Measurements from ENCODE around the gene AKAP8L.
"Not testable (repeated sequence)": the region's sequence is repeated elsewhere in the genome, so short reads cannot be mapped to it uniquely, and the experiment has no call there.

AKAP8L gene

GRCh38 chr19:15400521-15401396, 18.0 kb downstream of the AKAP8L start:
- no peak for TF ChIP-seq CTCF (IDR thresholded peaks at IDR 0.05)
- Histone ChIP-seq H3K4me3 (no peak overlapping the region), H3K27ac (no peak overlapping the region)
- no peak for DNase-seq (ENCODE audit: low spot score)

- H3K27ac ChIP-seq, result no peak overlapping the region
- no peak for TF ChIP-seq CTCF (IDR thresholded peaks at IDR 0.05)
- H3K4me3 ChIP-seq, result no peak overlapping the region
- no peak for DNase-seq (ENCODE audit: low spot score)
These were observed 19.2 kb downstream of the AKAP8L start for GRCh38 chr19:15399635-15400034.

GRCh38 chr19:15399234-15399515, 19.6 kb downstream of the AKAP8L start:
- no peak for DNase-seq (ENCODE audit: low spot score)
- H3K4me3 ChIP-seq, result no peak overlapping the region
- H3K27ac ChIP-seq, result no peak overlapping the region
- TF ChIP-seq CTCF (IDR thresholded peaks at IDR 0.05), result no peak

- no peak for DNase-seq (ENCODE audit: low spot score)
- H3K4me3 ChIP-seq, result no peak overlapping the region
- TF ChIP-seq CTCF (IDR thresholded peaks at IDR 0.05), result no peak
- H3K27ac ChIP-seq, result no peak overlapping the region
These were observed 20.1 kb downstream of the AKAP8L start for GRCh38 chr19:15398501-15399233.

- no peak for DNase-seq (ENCODE audit: low spot score)
- no peak for TF ChIP-seq CTCF (IDR thresholded peaks at IDR 0.05)
- H3K27ac ChIP-seq, result no peak overlapping the region
- H3K4me3 ChIP-seq, result no peak overlapping the region
These were observed 21.0 kb downstream of the AKAP8L start for GRCh38 chr19:15397782-15398181.

GRCh38 chr19:15397236-15397635, 21.6 kb downstream of the AKAP8L start:
- DNase-seq (ENCODE audit: low spot score), result no peak
- Histone ChIP-seq H3K27ac (no peak overlapping the region), H3K4me3 (no peak overlapping the region)
- TF ChIP-seq CTCF (IDR thresholded peaks at IDR 0.05), result no peak

GRCh38 chr19:15396436-15396835, 22.4 kb downstream of the AKAP8L start:
- no peak overlapping the region for H3K4me3 ChIP-seq
- DNase-seq (ENCODE audit: low spot score), result no peak
- H3K27ac ChIP-seq, result no peak overlapping the region
- TF ChIP-seq CTCF (IDR thresholded peaks at IDR 0.05), result no peak

- not testable (repeated sequence) for H3K4me3 ChIP-seq; DNase-seq (ENCODE audit: low spot score); H3K27ac ChIP-seq
These were observed 23.5 kb downstream of the AKAP8L start for GRCh38 chr19:15395251-15395650.
